Colon (tissue), 2 donors: Measurements from ENCODE around the gene FBN2.
"Not testable (repeated sequence)": the region's sequence is repeated elsewhere in the genome, so short reads cannot be mapped to it uniquely, and the experiment has no call there.

Experiments
- FAIRE-seq: peaks from 2 replicates; lab custom pipeline; 2012; peaks lifted over from hg19 to GRCh38; lab: Jason Lieb, UNC
- donor health status: control.
- donor health status: control.

Gene FBN2

GRCh38 chr5:128357226-128357625, 180.8 kb downstream of the FBN2 start:
- FAIRE-seq, result no peak

- no peak for FAIRE-seq
These were observed 182.1 kb downstream of the FBN2 start for GRCh38 chr5:128355961-128356360.

- no peak for FAIRE-seq
These were observed 184.5 kb downstream of the FBN2 start for GRCh38 chr5:128353441-128354107.

- FAIRE-seq, result no peak
These were observed 187.3 kb downstream of the FBN2 start for GRCh38 chr5:128350705-128351104.

GRCh38 chr5:128349044-128349858, 188.8 kb downstream of the FBN2 start:
- FAIRE-seq, result no peak

GRCh38 chr5:128346038-128346437, 192.0 kb downstream of the FBN2 start:
- no peak for FAIRE-seq

- no peak for FAIRE-seq
These were observed 192.8 kb downstream of the FBN2 start for GRCh38 chr5:128345247-128345646.

GRCh38 chr5:128343168-128343567, 194.9 kb downstream of the FBN2 start:
- no peak for FAIRE-seq

GRCh38 chr5:128341056-128341455, 197.0 kb downstream of the FBN2 start:
- no peak for FAIRE-seq

- no peak for FAIRE-seq
These were observed 197.4 kb downstream of the FBN2 start for GRCh38 chr5:128340648-128341047.

- FAIRE-seq, result no peak
These were observed 198.5 kb downstream of the FBN2 start for GRCh38 chr5:128339585-128339984.

GRCh38 chr5:128338649-128339048, 199.4 kb downstream of the FBN2 start:
- FAIRE-seq, result no peak

GRCh38 chr5:128335339-128335738, 202.7 kb downstream of the FBN2 start:
- FAIRE-seq, result no peak

GRCh38 chr5:128334010-128334716, 203.9 kb downstream of the FBN2 start:
- FAIRE-seq, result no peak

GRCh38 chr5:128331261-128331660, 206.8 kb downstream of the FBN2 start:
- no peak for FAIRE-seq

- FAIRE-seq, result no peak
These were observed 208.6 kb downstream of the FBN2 start for GRCh38 chr5:128329386-128329939.

GRCh38 chr5:128328446-128328845, 209.6 kb downstream of the FBN2 start:
- FAIRE-seq, result no peak

GRCh38 chr5:128328007-128328406, 210.0 kb downstream of the FBN2 start:
- FAIRE-seq, result no peak

GRCh38 chr5:128321418-128321817, 216.6 kb downstream of the FBN2 start:
- FAIRE-seq, result not testable (repeated sequence)

- no peak for FAIRE-seq
These were observed 219.4 kb downstream of the FBN2 start for GRCh38 chr5:128318691-128319090.

GRCh38 chr5:128317481-128317880, 220.6 kb downstream of the FBN2 start:
- FAIRE-seq, result no peak

- FAIRE-seq, result no peak
These were observed 222.4 kb downstream of the FBN2 start for GRCh38 chr5:128315671-128316070.

- no peak for FAIRE-seq
These were observed 232.7 kb downstream of the FBN2 start for GRCh38 chr5:128305341-128305740.
